HepG2 (cell line): ENCODE data around the gene RAB30. TPM values are rescaled to one million over a fixed set of nuclear protein-coding genes. Genes with fewer than 3 reads are reported as not detected.

Experiments
- GTF2F1 ChIP-seq: fragments of 150-350 bp; IDR thresholded peaks from 2 replicates; pipeline ENCODE4 v1.6.1; 2014; ENCODE audit warnings: low read length
- HDAC6 ChIP-seq: fragments of 200-600 bp; sonication (generic); IDR thresholded peaks from 2 replicates; pipeline ENCODE4 v1.7.0; 2017; ENCODE audit warnings: mild to moderate bottlenecking, antibody characterized with exemption, low read length, low read depth
- JUND ChIP-seq: sonication (generic); formaldehyde crosslinking; IDR thresholded peaks from 2 replicates; pipeline ENCODE4 v1.8.0; 2022; ENCODE audit warnings: mild to moderate bottlenecking, missing genetic modification reagents
- RFX3 ChIP-seq: IDR thresholded peaks from 2 replicates; pipeline ENCODE4 v1.6.1; 2016; ENCODE audit warnings: missing biosample characterization, missing genetic modification reagents
- SALL1 ChIP-seq: sonication (generic); formaldehyde crosslinking; IDR thresholded peaks from 2 replicates; pipeline ENCODE4 v1.8.0; 2022; ENCODE audit warnings: mild to moderate bottlenecking, missing genetic modification reagents
- ZNF12 ChIP-seq: sonication (generic); formaldehyde crosslinking; IDR thresholded peaks from 2 replicates; pipeline ENCODE4 v1.5.0; 2020; ENCODE audit warnings: missing genetic modification reagents
- ZNF382 ChIP-seq: sonication (generic); formaldehyde crosslinking; IDR thresholded peaks from 2 replicates; pipeline ENCODE4 v1.5.0; 2020; ENCODE audit warnings: missing genetic modification reagents, mild to moderate bottlenecking, borderline replicate concordance
- ZNF772 ChIP-seq: sonication (generic); formaldehyde crosslinking; IDR thresholded peaks from 2 replicates; pipeline ENCODE4 v1.5.0; 2020; ENCODE audit warnings: mild to moderate bottlenecking, missing genetic modification reagents
- polyA plus RNA-seq, 8 experiments: library from polyadenylated mRNA; depleted of rRNA in 3 of 8; stranded (reverse) in 7 of 8; unstranded in 1 of 8; fragments of >200 nt; fragmentation: Illumina TruSeq in 4 of 8; extraction: Trizol in 4 of 8; gene quantifications; 2 replicates each; pipeline versions ENCODE4 v1.2.1 to v1.2.3, GENCODE V29; 2011 to 2016; ENCODE audit warnings: low read depth in 4 of 8, missing spikeins in 1 of 8, mixed read lengths in 1 of 8; ENCODE audit not compliant: insufficient read depth in 1 of 8
- total RNA-seq, 5 experiments: library from RNA; depleted of rRNA; stranded (reverse); fragments of >200 nt; fragmentation: Illumina TruSeq; extraction: Trizol; gene quantifications; 2 replicates each; pipeline ENCODE4 v1.2.3, GENCODE V29; 2016; ENCODE audit warnings: low read depth in 1 of 5
- TF ChIP-seq, protein P1 (sequence below): sonication (generic); formaldehyde crosslinking; IDR thresholded peaks from 2 replicates; pipeline ENCODE4 v1.4.0; 2020; ENCODE audit warnings: mild to moderate bottlenecking, missing genetic modification reagents, borderline replicate concordance
- TF ChIP-seq, protein P2 (sequence below): IDR thresholded peaks from 2 replicates; pipeline ENCODE4 v1.6.1; 2016; ENCODE audit warnings: low read depth, missing genetic modification reagents, missing compliant biosample characterization

The RAB30 gene
- total and polyA plus RNA-seq, 2 of the 13 experiments (the other 11 are each of a cell fraction or from before 2014, with no cell fraction given): 3.7 to 5.0 TPM

DNA sequence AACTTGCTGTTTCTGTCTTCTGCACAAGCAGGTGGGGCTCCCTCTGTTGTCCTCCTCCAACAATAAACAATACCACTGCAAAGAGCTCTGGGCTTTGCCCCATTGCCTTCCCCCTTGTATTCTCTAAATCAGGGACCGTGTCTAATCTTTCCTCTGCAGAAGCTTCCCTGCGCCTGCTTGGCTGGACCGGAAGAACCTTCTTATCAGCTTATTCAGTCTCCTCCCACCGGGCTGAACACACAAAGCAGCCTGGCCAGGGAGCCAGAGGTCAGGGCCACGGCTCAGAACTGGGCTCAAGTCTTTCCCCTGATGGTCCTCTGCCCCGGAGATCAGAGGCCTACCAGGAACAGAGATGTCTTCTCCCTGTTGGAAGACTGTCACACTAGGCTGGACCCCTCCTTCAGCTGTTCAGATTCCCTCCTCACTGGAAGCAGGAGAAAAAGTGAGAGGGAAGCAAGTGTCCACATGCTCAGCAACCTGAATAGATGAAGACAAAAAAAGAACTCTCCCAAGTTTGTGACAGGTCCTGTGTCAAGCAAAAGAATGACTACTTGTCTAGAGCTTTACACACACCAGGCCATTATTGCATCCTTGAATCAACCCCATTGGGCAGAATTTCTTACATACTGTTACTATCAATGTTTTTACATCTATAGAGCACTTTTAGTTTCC lies 63.7 kb downstream of the RAB30 start (continued):
- TF ChIP-seq, protein P1, sequence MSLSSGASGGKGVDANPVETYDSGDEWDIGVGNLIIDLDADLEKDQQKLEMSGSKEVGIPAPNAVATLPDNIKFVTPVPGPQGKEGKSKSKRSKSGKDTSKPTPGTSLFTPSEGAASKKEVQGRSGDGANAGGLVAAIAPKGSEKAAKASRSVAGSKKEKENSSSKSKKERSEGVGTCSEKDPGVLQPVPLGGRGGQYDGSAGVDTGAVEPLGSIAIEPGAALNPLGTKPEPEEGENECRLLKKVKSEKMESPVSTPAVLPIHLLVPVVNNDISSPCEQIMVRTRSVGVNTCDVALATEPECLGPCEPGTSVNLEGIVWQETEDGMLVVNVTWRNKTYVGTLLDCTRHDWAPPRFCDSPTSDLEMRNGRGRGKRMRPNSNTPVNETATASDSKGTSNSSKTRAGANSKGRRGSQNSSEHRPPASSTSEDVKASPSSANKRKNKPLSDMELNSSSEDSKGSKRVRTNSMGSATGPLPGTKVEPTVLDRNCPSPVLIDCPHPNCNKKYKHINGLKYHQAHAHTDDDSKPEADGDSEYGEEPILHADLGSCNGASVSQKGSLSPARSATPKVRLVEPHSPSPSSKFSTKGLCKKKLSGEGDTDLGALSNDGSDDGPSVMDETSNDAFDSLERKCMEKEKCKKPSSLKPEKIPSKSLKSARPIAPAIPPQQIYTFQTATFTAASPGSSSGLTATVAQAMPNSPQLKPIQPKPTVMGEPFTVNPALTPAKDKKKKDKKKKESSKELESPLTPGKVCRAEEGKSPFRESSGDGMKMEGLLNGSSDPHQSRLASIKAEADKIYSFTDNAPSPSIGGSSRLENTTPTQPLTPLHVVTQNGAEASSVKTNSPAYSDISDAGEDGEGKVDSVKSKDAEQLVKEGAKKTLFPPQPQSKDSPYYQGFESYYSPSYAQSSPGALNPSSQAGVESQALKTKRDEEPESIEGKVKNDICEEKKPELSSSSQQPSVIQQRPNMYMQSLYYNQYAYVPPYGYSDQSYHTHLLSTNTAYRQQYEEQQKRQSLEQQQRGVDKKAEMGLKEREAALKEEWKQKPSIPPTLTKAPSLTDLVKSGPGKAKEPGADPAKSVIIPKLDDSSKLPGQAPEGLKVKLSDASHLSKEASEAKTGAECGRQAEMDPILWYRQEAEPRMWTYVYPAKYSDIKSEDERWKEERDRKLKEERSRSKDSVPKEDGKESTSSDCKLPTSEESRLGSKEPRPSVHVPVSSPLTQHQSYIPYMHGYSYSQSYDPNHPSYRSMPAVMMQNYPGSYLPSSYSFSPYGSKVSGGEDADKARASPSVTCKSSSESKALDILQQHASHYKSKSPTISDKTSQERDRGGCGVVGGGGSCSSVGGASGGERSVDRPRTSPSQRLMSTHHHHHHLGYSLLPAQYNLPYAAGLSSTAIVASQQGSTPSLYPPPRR (CRISPR knock-in tag): peak; percentile 80
- TF ChIP-seq RFX3 (CRISPR knock-in tag): no peak
- TF ChIP-seq, protein P2, sequence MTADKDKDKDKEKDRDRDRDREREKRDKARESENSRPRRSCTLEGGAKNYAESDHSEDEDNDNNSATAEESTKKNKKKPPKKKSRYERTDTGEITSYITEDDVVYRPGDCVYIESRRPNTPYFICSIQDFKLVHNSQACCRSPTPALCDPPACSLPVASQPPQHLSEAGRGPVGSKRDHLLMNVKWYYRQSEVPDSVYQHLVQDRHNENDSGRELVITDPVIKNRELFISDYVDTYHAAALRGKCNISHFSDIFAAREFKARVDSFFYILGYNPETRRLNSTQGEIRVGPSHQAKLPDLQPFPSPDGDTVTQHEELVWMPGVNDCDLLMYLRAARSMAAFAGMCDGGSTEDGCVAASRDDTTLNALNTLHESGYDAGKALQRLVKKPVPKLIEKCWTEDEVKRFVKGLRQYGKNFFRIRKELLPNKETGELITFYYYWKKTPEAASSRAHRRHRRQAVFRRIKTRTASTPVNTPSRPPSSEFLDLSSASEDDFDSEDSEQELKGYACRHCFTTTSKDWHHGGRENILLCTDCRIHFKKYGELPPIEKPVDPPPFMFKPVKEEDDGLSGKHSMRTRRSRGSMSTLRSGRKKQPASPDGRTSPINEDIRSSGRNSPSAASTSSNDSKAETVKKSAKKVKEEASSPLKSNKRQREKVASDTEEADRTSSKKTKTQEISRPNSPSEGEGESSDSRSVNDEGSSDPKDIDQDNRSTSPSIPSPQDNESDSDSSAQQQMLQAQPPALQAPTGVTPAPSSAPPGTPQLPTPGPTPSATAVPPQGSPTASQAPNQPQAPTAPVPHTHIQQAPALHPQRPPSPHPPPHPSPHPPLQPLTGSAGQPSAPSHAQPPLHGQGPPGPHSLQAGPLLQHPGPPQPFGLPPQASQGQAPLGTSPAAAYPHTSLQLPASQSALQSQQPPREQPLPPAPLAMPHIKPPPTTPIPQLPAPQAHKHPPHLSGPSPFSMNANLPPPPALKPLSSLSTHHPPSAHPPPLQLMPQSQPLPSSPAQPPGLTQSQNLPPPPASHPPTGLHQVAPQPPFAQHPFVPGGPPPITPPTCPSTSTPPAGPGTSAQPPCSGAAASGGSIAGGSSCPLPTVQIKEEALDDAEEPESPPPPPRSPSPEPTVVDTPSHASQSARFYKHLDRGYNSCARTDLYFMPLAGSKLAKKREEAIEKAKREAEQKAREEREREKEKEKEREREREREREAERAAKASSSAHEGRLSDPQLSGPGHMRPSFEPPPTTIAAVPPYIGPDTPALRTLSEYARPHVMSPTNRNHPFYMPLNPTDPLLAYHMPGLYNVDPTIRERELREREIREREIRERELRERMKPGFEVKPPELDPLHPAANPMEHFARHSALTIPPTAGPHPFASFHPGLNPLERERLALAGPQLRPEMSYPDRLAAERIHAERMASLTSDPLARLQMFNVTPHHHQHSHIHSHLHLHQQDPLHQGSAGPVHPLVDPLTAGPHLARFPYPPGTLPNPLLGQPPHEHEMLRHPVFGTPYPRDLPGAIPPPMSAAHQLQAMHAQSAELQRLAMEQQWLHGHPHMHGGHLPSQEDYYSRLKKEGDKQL (CRISPR knock-in tag): no peak
- TF ChIP-seq GTF2F1: no peak
- TF ChIP-seq SALL1: peak; percentile 93
- no peak for TF ChIP-seq ZNF12 (CRISPR knock-in tag)
- peak; percentile 59; the same call in 1 of the 2 replicates for TF ChIP-seq ZNF772 (CRISPR knock-in tag)
- TF ChIP-seq JUND (CRISPR knock-in tag): no peak
- TF ChIP-seq ZNF382 (CRISPR knock-in tag): no peak
- TF ChIP-seq HDAC6: no peak
